Heart left ventricle (tissue), 16 donors: ENCODE data around the gene MT2A. TPM values are rescaled to one million over a fixed set of nuclear protein-coding genes. Genes with fewer than 3 reads are reported as not detected.

Source experiments
- ATAC-seq, 4 donors: fragments of 200-7000 bp; cut with Tn5 transposase; one replicate each; pipeline ENCODE4 v1.9.1; 2020 to 2022; ENCODE audit warnings: moderate library complexity in 4 of 4, mild to moderate bottlenecking in 3 of 4, moderate number of reproducible peaks in 1 of 4
- DNase-seq, 5 donors: peaks; one replicate each; pipeline ENCODE4 v3.0.0-alpha.2; 2020
- H3K27ac ChIP-seq, 12 donors: fragments of 200-600 bp; sonication (generic) in 4 of 12; one replicate each; pipeline versions ENCODE4 v1.5.0 to v1.8.0; 2016 to 2022; ENCODE audit warnings: mild to moderate bottlenecking in 2 of 12
- H3K27me3 ChIP-seq, 9 donors: fragments of 200-600 bp; sonication (generic) in 2 of 9; one replicate each; pipeline versions ENCODE4 v1.5.1 to v1.8.0; 2016 to 2022; ENCODE audit warnings: mild to moderate bottlenecking in 3 of 9
- H3K36me3 ChIP-seq, 9 donors: fragments of 200-600 bp; sonication (generic) in 2 of 9; one replicate each; pipeline versions ENCODE4 v1.5.0 to v1.8.0; 2018 to 2022; ENCODE audit warnings: mild to moderate bottlenecking in 2 of 9
- H3K4me1 ChIP-seq, 12 donors: fragments of 200-600 bp; sonication (generic) in 4 of 12; one replicate each; pipeline versions ENCODE4 v1.5.0 to v1.8.0; 2016 to 2022; ENCODE audit warnings: mild to moderate bottlenecking in 3 of 12
- H3K4me3 ChIP-seq, 12 donors: fragments of 200-600 bp; sonication (generic) in 4 of 12; one replicate each; pipeline versions ENCODE4 v1.5.0 to v1.8.0; 2017 to 2022; ENCODE audit warnings: mild to moderate bottlenecking in 9 of 12, moderate library complexity in 4 of 12
- H3K9me3 ChIP-seq, 12 donors: fragments of 200-600 bp; sonication (generic) in 4 of 12; one replicate each; pipeline versions ENCODE4 v1.5.0 to v1.8.0; 2016 to 2022; ENCODE audit warnings: mild to moderate bottlenecking in 1 of 12
- POLR2A ChIP-seq, 2 donors: fragments of 450-650 bp; IDR thresholded peaks; one replicate each; pipeline ENCODE4 v1.6.1; 2017; ENCODE audit warnings: antibody characterized with exemption in 2 of 2, mild to moderate bottlenecking in 2 of 2, moderate library complexity in 2 of 2
- WGBS, 4 donors: extraction: QIAGEN DNeasy Blood & Tissue Kit in 2 of 4; methylation state at CpG; one replicate each; pipeline versions ENCODE4 v1.1.5 to v1.1.7; 2013 to 2018; 5-methylcytosine and 5-hydroxymethylcytosine counted together
- intact Hi-C, 10 donors: fragments of 100-400 bp; cut with DNase I; formaldehyde crosslinking; loops; one replicate each; pipeline versions ENCODE4 v1.11.1 to v1.14.2; 2022
- long read RNA-seq, 3 donors: library from polyadenylated mRNA; unstranded; transcript quantifications; one replicate each; pipeline ENCODE4 v2.0.0, GENCODE V29; 2020 to 2021
- polyA plus RNA-seq, 2 donors: library from polyadenylated mRNA; stranded (reverse); fragments of 200-250 nt; gene quantifications; one replicate each; pipeline ENCODE4 v1.2.3, GENCODE V29; 2013
- total RNA-seq, 9 donors: library from RNA; depleted of rRNA in 2 of 9; stranded (reverse); fragments of >200 nt in 2 of 9; fragmentation: NEBNext Ultra II Directional in 3 of 9; extraction: Animal tissue kit (Norgen Biotek cat#: 25700) in 3 of 9; gene quantifications; one replicate each; pipeline versions ENCODE4 v1.1.0 to v1.2.4, GENCODE V29; 2016 to 2023
- TF ChIP-seq, protein P1 (sequence below), 12 donors: fragments of 200-600 bp; sonication (generic) in 4 of 12; IDR thresholded peaks; one replicate each; pipeline versions ENCODE4 v1.5.0 to v1.8.0; 2018 to 2022; ENCODE audit warnings: antibody characterized with exemption in 12 of 12, mild to moderate bottlenecking in 5 of 12
- donor health status: ischemic (EF 13 %, LVEDD 7.1; RV severe dilation, severe dysfunction).
- donor health status: healthy with polysubstance abuse.
- donor health status: DM: no; HTN: yes; CAD: no.
- donor health status: DM: no; HTN: no; CAD: no.
- donor health status: ischemic (EF 25% LVEDD 6.9; RV normal size, moderate dysfunction).
- donor health status: ischemic (EF 25% LVEDD 5.7; RV mildly dilated, moderate dysfunction).
- donor health status: healthy.
- donor health status: DM: yes; HTN: yes; CAD: no.
- donor health status: ischemic (EF 35%, LVEDD 5.7; RV mildly dilated, moderate dysfunction).
- donor health status: nonischemic (EF 11% LVEDD 7.7; RV severe dilation, severe dysfunction).
- donor health status: DM: yes; HTN: yes; CAD: no.
- donor health status: PGD.
- donor health status: ischemic (EF 29% LVEDD 5.4; RV normal size, mild dysfunction).
- donor health status: nonischemic (EF 23%, LVEDD 6.1; RV moderate dilation, normal function).

The MT2A gene
- total RNA-seq (100 to 1,000 TPM in 6 of 9 donors, 10 to 100 TPM in 3; 44.3 to 318 (median 125) TPM), polyA plus RNA-seq (100 to 1,000 TPM; 105 to 299 TPM)
- long read RNA-seq, donor 1, transcript MT2A-201 (3 exons, 786 nt): major isoform, 8 of 10 reads
- long read RNA-seq, donor 1, partial matches to known transcripts: 0 of 10 reads
- long read RNA-seq, donor 1, other reads (novel, unspliced or antisense): 0 of 10 reads
- long read RNA-seq, donor 2, transcript MT2A-201 (3 exons, 786 nt): major isoform, 14 of 14 reads
- long read RNA-seq, donor 2, partial matches to known transcripts: 0 of 14 reads
- long read RNA-seq, donor 2, other reads (novel, unspliced or antisense): 0 of 14 reads
- long read RNA-seq, donor 3, transcript MT2A-201 (3 exons, 786 nt): major isoform, 11 of 11 reads
- long read RNA-seq, donor 3, partial matches to known transcripts: 0 of 11 reads
- long read RNA-seq, donor 3, other reads (novel, unspliced or antisense): 0 of 11 reads

DNA sequence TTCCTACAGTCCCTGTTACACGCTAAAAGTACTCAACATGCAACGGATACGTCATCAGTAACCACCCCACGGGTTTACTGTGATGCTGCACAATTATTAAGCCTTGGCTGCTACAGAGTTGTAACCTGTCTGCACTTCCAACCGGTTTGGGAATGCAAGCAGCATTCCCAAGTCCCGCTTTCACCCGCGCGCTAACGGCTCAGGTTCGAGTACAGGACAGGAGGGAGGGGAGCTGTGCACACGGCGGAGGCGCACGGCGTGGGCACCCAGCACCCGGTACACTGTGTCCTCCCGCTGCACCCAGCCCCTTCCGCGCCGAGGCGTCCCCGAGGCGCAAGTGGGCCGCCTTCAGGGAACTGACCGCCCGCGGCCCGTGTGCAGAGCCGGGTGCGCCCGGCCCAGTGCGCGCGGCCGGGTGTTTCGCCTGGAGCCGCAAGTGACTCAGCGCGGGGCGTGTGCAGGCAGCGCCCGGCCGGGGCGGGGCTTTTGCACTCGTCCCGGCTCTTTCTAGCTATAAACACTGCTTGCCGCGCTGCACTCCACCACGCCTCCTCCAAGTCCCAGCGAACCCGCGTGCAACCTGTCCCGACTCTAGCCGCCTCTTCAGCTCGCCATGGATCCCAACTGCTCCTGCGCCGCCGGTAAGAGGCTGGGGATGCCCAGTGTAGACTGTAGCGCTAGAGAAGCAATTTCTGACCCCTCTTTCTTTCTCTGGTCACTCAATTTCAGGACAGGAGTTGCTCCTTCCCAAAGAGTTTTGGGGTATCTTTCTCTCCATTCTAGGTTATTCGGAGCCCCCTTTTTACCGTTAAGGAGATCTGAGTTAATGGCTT, at the start of gene MT2A:
TSS of gene MT2A (plus strand) at position 542 of the 833 bp plus-strand sequence. CDS start at position 614, 72 bp downstream.
- Histone ChIP-seq H3K4me1 (peaks cover 9 to 70% (median 57%) of the 10 kb centered on the region in 12 donors), H3K27ac (peak within 1 kb of the TSS; percentile 86 to 99 (median 96)), H3K36me3 (no peaks in the 10 kb centered on the region), H3K4me3 (peak within 1 kb of the TSS; percentile 58 to 87 (median 71)), H3K9me3 (no peaks in the 10 kb centered on the region), H3K27me3 (no peaks in the 10 kb centered on the region)
- TF ChIP-seq, protein P1, sequence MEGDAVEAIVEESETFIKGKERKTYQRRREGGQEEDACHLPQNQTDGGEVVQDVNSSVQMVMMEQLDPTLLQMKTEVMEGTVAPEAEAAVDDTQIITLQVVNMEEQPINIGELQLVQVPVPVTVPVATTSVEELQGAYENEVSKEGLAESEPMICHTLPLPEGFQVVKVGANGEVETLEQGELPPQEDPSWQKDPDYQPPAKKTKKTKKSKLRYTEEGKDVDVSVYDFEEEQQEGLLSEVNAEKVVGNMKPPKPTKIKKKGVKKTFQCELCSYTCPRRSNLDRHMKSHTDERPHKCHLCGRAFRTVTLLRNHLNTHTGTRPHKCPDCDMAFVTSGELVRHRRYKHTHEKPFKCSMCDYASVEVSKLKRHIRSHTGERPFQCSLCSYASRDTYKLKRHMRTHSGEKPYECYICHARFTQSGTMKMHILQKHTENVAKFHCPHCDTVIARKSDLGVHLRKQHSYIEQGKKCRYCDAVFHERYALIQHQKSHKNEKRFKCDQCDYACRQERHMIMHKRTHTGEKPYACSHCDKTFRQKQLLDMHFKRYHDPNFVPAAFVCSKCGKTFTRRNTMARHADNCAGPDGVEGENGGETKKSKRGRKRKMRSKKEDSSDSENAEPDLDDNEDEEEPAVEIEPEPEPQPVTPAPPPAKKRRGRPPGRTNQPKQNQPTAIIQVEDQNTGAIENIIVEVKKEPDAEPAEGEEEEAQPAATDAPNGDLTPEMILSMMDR (IDR thresholded peaks at IDR 0.05): no peak
- TF ChIP-seq POLR2A (IDR thresholded peaks at IDR 0.05): peak; percentile 67 to 91
- ATAC-seq (peak; percentile 63 to 89 (median 84)), DNase-seq (peak; percentile 93 to 98 (median 96))
- intact Hi-C loops: loop anchor here (1.0 to 10.0 kb wide), 10 partner anchors 17 to 177 kb away; partner anchors contain the start of genes MT1X (in 8 of the 10), MT1E (in 2 of the 10) and MT1A (in 1 of the 10)
- 4 to 15% (median 7%) methylated on average over 20 to 62 of the region's 62 CpGs for WGBS, 4 donors

DNA sequence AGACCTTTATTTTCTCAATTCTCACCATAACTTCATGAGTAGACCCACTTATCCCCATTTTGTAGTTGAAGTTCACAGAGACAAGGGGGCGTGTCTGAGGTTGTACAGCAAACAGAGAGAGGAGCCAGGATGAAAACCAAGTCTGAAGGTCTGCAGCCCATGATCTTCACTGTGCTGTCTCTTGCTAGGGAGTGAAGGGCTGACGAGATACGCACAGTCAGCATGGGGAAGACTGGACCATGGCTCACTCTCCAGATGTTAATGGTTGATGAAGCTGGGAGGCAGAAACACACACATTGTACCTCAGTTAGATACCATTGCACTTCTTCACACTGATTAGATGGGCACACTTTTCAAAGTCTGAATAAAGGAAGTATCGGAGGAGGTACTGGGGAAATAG, 49.3 kb upstream of the MT2A start:
- ATAC-seq: no peak
- intact Hi-C loops: no loop called here
- no peak overlapping the region for H3K27ac ChIP-seq

DNA sequence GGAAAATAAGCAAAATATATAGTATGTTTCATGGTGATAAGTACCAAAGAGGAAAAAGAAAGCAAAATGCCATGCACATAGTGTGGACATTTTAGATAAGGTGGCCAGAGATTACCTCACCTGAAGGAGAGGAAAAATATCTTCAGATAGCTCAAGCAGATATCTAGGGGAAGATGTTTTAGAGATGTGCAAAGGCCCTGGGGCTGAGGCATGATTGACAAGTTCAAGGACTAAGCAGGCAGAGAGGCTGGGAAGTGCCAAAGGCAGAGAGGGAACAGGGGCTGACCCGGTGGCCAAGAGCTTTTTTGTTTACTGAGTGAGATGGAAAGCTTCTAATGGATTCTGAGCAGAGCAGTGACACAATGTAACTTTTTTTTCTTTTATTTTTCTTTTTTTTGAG, 47.9 kb upstream of the MT2A start:
- Histone ChIP-seq H3K27ac (no peak overlapping the region), H3K36me3 (no peaks in the 10 kb centered on the region), H3K27me3 (peaks cover 0 to 15% (median 0%) of the 10 kb centered on the region in 9 donors), H3K9me3 (no peaks in the 10 kb centered on the region), H3K4me1 (no peaks in the 10 kb centered on the region), H3K4me3 (no peak overlapping the region)
- ATAC-seq (no peak), DNase-seq (no peak)
- TF ChIP-seq, protein P1 (IDR thresholded peaks at IDR 0.05): no peak
- TF ChIP-seq POLR2A (IDR thresholded peaks at IDR 0.05): no peak
- intact Hi-C loops: no loop called here
- WGBS, 4 donors: 33 to 79% (median 54%) methylated on average over 1 of the region's 1 CpG

More for the DNA sequence above, 49.3 kb upstream of the MT2A start:
- WGBS, 4 donors: 87 to 89% (median 88%) methylated on average over 4 of the region's 4 CpGs
- Histone ChIP-seq H3K9me3 (no peaks in the 10 kb centered on the region), H3K36me3 (no peaks in the 10 kb centered on the region), H3K4me1 (no peaks in the 10 kb centered on the region), H3K27me3 (peaks cover 0 to 10% (median 0%) of the 10 kb centered on the region in 9 donors), H3K4me3 (no peak overlapping the region)
- DNase-seq: no peak
- TF ChIP-seq POLR2A (IDR thresholded peaks at IDR 0.05): no peak
- TF ChIP-seq, protein P1 (IDR thresholded peaks at IDR 0.05): no peak
